B cell (primary cell): ENCODE data around the gene PCBP1. TPM values are rescaled to one million over a fixed set of nuclear protein-coding genes. Genes with fewer than 3 reads are reported as not detected.

ENCODE experiments used
- ATAC-seq: fragments of 200-7000 bp; cut with Tn5 transposase; one replicate; pipeline ENCODE4 v1.10.0; 2021; ENCODE audit warnings: low read depth, mild to moderate bottlenecking, moderate number of reproducible peaks, moderate library complexity
- CTCF ChIA-PET: fragments of 350-600 bp; sonication (Branson Sonifier 250); formaldehyde crosslinking; loops from one replicate; lab custom pipeline; 2021; ENCODE audit warnings: antibody characterized with exemption, inconsistent platforms; lab: Charles Lee
- POLR2A ChIA-PET: fragments of 350-600 bp; sonication (Branson Sonifier 250); formaldehyde crosslinking; loops from one replicate; lab custom pipeline; 2021; ENCODE audit warnings: antibody characterized with exemption; lab: Charles Lee
- DNase-seq: peaks from one replicate; pipeline ENCODE4 v3.0.0; 2013
- H2AFZ ChIP-seq: 2 replicates; pipeline ENCODE4 v1.6.1; 2012; ENCODE audit warnings: mild to moderate bottlenecking, low read depth, low read length; ENCODE audit not compliant: insufficient read depth, poor library complexity, severe bottlenecking
- H3K27ac ChIP-seq, 2 donors: 1 replicate in 1 of 2; 2 replicates in 1 of 2; pipeline ENCODE4 v1.5.1; 2012 to 2013; ENCODE audit warnings: low read length in 2 of 2, mild to moderate bottlenecking in 2 of 2, moderate library complexity in 1 of 2
- H3K27me3 ChIP-seq, 4 experiments: fragments of 200-600 bp in 1 of 4; sonication (generic) in 1 of 4; replicated peaks in 1 of 4; 1 replicate in 2 of 4; 2 replicates in 2 of 4; pipeline versions ENCODE4 v1.6.1 to v1.7.0; 2013 to 2016; ENCODE audit warnings: low read length in 3 of 4, mild to moderate bottlenecking in 2 of 4, mixed read lengths in 1 of 4, moderate library complexity in 1 of 4; ENCODE audit not compliant: insufficient read depth in 4 of 4, control insufficient read depth in 3 of 4; ENCODE audit errors: control extremely low read depth in 1 of 4
- H3K36me3 ChIP-seq, 2 experiments: replicated peaks in 1 of 2; 1 replicate in 1 of 2; 2 replicates in 1 of 2; pipeline versions ENCODE4 v1.6.1 to v1.7.1; 2013; ENCODE audit warnings: low read length in 1 of 2; ENCODE audit not compliant: insufficient read depth in 2 of 2, control insufficient read depth in 1 of 2; ENCODE audit errors: control extremely low read depth in 1 of 2, extremely low read depth in 1 of 2
- H3K4me1 ChIP-seq, 2 donors: fragments of 200-600 bp in 1 of 2; sonication (generic) in 1 of 2; 1 replicate in 1 of 2; 2 replicates in 1 of 2; pipeline versions ENCODE4 v1.5.1 to v1.6.1; 2013 to 2017; ENCODE audit warnings: low read length in 2 of 2; ENCODE audit not compliant: control insufficient read depth in 2 of 2, insufficient read depth in 2 of 2
- H3K4me2 ChIP-seq: replicated peaks from 2 replicates; pipeline ENCODE3; 2012; ENCODE audit warnings: mild to moderate bottlenecking, low read depth, low read length; ENCODE audit not compliant: poor library complexity, severe bottlenecking
- H3K4me3 ChIP-seq, 5 experiments: fragments of 200-600 bp in 1 of 5; sonication (generic) in 1 of 5; 1 replicate in 3 of 5; 2 replicates in 2 of 5; pipeline versions ENCODE4 v1.5.1 to v1.7.0; 2011 to 2016; ENCODE audit warnings: low read length in 4 of 5, mild to moderate bottlenecking in 4 of 5, low read depth in 2 of 5, control low read depth in 1 of 5, moderate library complexity in 1 of 5; ENCODE audit not compliant: insufficient read depth in 1 of 5; ENCODE audit errors: control extremely low read depth in 1 of 5, extremely low read depth in 1 of 5
- H3K79me2 ChIP-seq: fragments of 200-600 bp; sonication (generic); one replicate; pipeline ENCODE4 v1.6.0; 2016; ENCODE audit warnings: low read length; ENCODE audit not compliant: control insufficient read depth, insufficient read depth
- H3K9ac ChIP-seq: fragments of 200-600 bp; sonication (generic); 2 replicates; pipeline ENCODE4 v1.6.1; 2017; ENCODE audit warnings: mild to moderate bottlenecking, low read length, moderate library complexity
- H3K9me3 ChIP-seq, 3 donors: one replicate each; pipeline versions ENCODE4 v1.6.1 to v1.7.1; 2013; ENCODE audit warnings: low read length in 2 of 3; ENCODE audit not compliant: control insufficient read depth in 2 of 3, insufficient read depth in 1 of 3; ENCODE audit errors: control extremely low read depth in 1 of 3
- H4K20me1 ChIP-seq: 2 replicates; pipeline ENCODE4 v1.6.0; 2012; ENCODE audit warnings: mild to moderate bottlenecking, low read length; ENCODE audit not compliant: insufficient read depth, control insufficient read depth, poor library complexity, severe bottlenecking
- H3K27ac Mint-ChIP-seq: one replicate; pipeline ENCODE4 v1.8.0; 2021; ENCODE audit warnings: mixed read lengths
- H3K27me3 Mint-ChIP-seq: one replicate; pipeline ENCODE4 v1.8.0; 2021; ENCODE audit warnings: mixed read lengths
- H3K4me1 Mint-ChIP-seq: one replicate; pipeline ENCODE4 v1.8.0; 2021; ENCODE audit warnings: mixed read lengths
- H3K4me3 Mint-ChIP-seq: one replicate; pipeline ENCODE4 v1.8.0; 2021; ENCODE audit warnings: mixed read lengths
- H3K9me3 Mint-ChIP-seq: one replicate; pipeline ENCODE4 v1.8.0; 2022; ENCODE audit warnings: mixed read lengths; ENCODE audit not compliant: insufficient read depth
- EZH2 ChIP-seq: IDR thresholded peaks from 2 replicates; pipeline ENCODE4 v1.6.1; 2012; ENCODE audit warnings: borderline replicate concordance, low read depth, mild to moderate bottlenecking, moderate library complexity, low read length; ENCODE audit not compliant: insufficient read depth, poor library complexity, severe bottlenecking
- WGBS: methylation state at CpG from one replicate; pipeline ENCODE4 v1.1.5; 2013; ENCODE audit warnings: missing lambda C conversion rate; ENCODE audit not compliant: insufficient coverage; 5-methylcytosine and 5-hydroxymethylcytosine counted together
- intact Hi-C: fragments of 100-400 bp; cut with micrococcal nuclease; formaldehyde crosslinking; loops from one replicate; pipeline ENCODE4 v1.10.0; 2022
- polyA plus RNA-seq: library from polyadenylated mRNA; depleted of rRNA; stranded (reverse); fragments of >200 nt; gene quantifications from 2 replicates; pipeline ENCODE4 v1.2.3, GENCODE V29; 2012
- total RNA-seq, 2 donors: library from RNA; stranded (reverse); fragments of 120-200 nt in 1 of 2; gene quantifications; 1 replicate in 1 of 2; 2 replicates in 1 of 2; pipeline versions ENCODE4 v1.2.3 to v1.2.4, GENCODE V29; 2013 to 2022
- TF ChIP-seq, protein P1 (sequence below): fragments of 200-600 bp; IDR thresholded peaks from one replicate; pipeline ENCODE4 v1.8.0; 2022; ENCODE audit warnings: antibody characterized with exemption, mild to moderate bottlenecking

Gene PCBP1
- total and polyA plus RNA-seq, 2 donors (not counting 1 experiment from before 2014, with no cell fraction given) = 172 to 327 TPM

DNA sequence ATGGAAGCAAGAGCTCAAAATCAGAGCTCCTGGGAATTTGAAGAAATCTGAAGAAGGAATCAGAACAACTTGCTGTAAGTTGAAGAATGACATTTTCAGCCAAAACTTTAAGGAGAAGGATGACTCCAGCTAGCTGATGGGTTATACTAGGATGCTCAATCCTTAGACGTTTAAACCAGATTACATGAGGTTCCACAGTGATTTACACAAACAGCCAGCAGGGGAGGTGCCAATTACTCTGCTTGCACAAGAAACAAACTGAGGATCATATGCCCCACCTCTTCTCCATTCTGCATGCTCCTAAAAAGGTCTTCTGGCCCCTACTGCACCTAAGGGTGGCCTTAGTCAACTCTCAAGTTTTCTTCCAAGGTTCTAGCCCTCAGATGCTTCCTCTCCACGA lies 47.9 kb upstream of the PCBP1 start:
- Mint-ChIP-seq H3K27ac (no peak overlapping the region), H3K4me1 (no peaks in the 10 kb centered on the region), H3K27me3 (no peaks in the 10 kb centered on the region), H3K9me3 (no peaks in the 10 kb centered on the region), H3K4me3 (no peak overlapping the region)
- no peak overlapping the region for H3K9ac ChIP-seq
- no peak overlapping the region for H3K4me3 ChIP-seq
- H4K20me1 ChIP-seq = no peaks in the 10 kb centered on the region
- H3K27me3 ChIP-seq = no peaks in the 10 kb centered on the region
- DNase-seq = no peak
- no peak overlapping the region for H3K4me2 ChIP-seq
- WGBS = 93% methylated on average over 1 of the region's 2 CpGs
- ChIA-PET CTCF (no interaction called here), POLR2A (interaction anchor here (0.6 to 0.7 kb wide), 2 partner anchors 29 to 100 kb away, joined by 4 read pairs; no protein-coding TSS in a partner anchor)
- no peak overlapping the region for H3K27ac ChIP-seq
- no peaks in the 10 kb centered on the region for H3K79me2 ChIP-seq
- no peak overlapping the region for H2AFZ ChIP-seq
- no peaks in the 10 kb centered on the region for H3K36me3 ChIP-seq
- no peaks in the 10 kb centered on the region for H3K9me3 ChIP-seq
- ATAC-seq = no peak
- peaks cover 3 to 6% of the 10 kb centered on the region in 2 donors for H3K4me1 ChIP-seq
- intact Hi-C loops = no loop called here
- TF ChIP-seq EZH2 = no peak
- TF ChIP-seq, protein P1, sequence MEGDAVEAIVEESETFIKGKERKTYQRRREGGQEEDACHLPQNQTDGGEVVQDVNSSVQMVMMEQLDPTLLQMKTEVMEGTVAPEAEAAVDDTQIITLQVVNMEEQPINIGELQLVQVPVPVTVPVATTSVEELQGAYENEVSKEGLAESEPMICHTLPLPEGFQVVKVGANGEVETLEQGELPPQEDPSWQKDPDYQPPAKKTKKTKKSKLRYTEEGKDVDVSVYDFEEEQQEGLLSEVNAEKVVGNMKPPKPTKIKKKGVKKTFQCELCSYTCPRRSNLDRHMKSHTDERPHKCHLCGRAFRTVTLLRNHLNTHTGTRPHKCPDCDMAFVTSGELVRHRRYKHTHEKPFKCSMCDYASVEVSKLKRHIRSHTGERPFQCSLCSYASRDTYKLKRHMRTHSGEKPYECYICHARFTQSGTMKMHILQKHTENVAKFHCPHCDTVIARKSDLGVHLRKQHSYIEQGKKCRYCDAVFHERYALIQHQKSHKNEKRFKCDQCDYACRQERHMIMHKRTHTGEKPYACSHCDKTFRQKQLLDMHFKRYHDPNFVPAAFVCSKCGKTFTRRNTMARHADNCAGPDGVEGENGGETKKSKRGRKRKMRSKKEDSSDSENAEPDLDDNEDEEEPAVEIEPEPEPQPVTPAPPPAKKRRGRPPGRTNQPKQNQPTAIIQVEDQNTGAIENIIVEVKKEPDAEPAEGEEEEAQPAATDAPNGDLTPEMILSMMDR = no peak

DNA sequence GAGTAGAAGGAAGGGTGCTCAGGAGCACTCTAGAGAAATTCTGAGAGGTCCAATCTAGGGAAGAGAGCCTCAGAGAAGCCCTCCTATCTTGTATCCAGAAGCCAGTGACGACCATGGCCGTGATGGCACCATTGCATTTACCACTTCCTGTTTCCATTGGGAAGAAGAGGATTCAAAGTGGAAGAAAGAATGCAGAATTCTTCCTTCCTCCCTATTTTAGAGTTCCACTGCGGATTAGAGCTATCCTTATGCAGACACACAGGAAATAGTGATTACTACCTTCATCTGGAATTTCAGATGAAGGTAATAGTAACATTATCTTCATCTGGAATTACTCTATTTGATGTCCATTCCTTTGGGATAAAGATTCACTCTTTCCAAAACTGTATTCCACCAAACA lies 45.6 kb upstream of the PCBP1 start:
- ChIA-PET CTCF (interaction anchor here (0.7 to 1.3 kb wide), 4 partner anchors 30 to 130 kb away, joined by 3 to 4 read pairs (median 3); no protein-coding TSS in a partner anchor), POLR2A (no interaction called here)
- Mint-ChIP-seq H3K27me3 (no peaks in the 10 kb centered on the region), H3K4me1 (no peaks in the 10 kb centered on the region), H3K27ac (no peak overlapping the region), H3K4me3 (no peak overlapping the region), H3K9me3 (no peaks in the 10 kb centered on the region)
- H3K36me3 ChIP-seq = no peaks in the 10 kb centered on the region
- H3K4me1 ChIP-seq = peaks cover 3 to 6% of the 10 kb centered on the region in 2 donors
- H3K4me3 ChIP-seq = no peak overlapping the region
- H4K20me1 ChIP-seq = no peaks in the 10 kb centered on the region
- no peak for TF ChIP-seq EZH2
- TF ChIP-seq, protein P1 = no peak
- intact Hi-C loops = no loop called here
- ATAC-seq = no peak
- no peaks in the 10 kb centered on the region for H3K79me2 ChIP-seq
- WGBS = no CpG with 5 or more reads among the region's 3 CpGs
- no peak for DNase-seq
- no peak overlapping the region for H3K27ac ChIP-seq
- no peak overlapping the region for H3K9ac ChIP-seq
- no peak overlapping the region for H3K4me2 ChIP-seq
- H3K9me3 ChIP-seq = no peaks in the 10 kb centered on the region
- no peaks in the 10 kb centered on the region for H3K27me3 ChIP-seq
- H2AFZ ChIP-seq = no peak overlapping the region
